Heart right ventricle (tissue), 16 donors: ENCODE measurements around the gene KRTAP4-5. TPM values are rescaled to one million over a fixed set of nuclear protein-coding genes. Genes with fewer than 3 reads are reported as not detected.
"Not testable (repeated sequence)": the region's sequence is repeated elsewhere in the genome, so short reads cannot be mapped to it uniquely, and the experiment has no call there.

Source experiments
- ATAC-seq, 8 donors: fragments of 200-7000 bp; cut with Tn5 transposase; one replicate each; pipeline ENCODE4 v1.9.1; 2020; ENCODE audit warnings: mild to moderate bottlenecking in 8 of 8, moderate library complexity in 8 of 8, moderate number of reproducible peaks in 1 of 8
- DNase-seq, 2 donors: peaks; one replicate each; pipeline ENCODE4 v3.0.0-alpha.2; 2020
- H3K27ac ChIP-seq, 10 donors: fragments of 200-600 bp; sonication (generic) in 2 of 10; one replicate each; pipeline versions ENCODE4 v1.5.0 to v1.8.0; 2020 to 2022; ENCODE audit warnings: mild to moderate bottlenecking in 3 of 10
- H3K27me3 ChIP-seq, 7 donors: fragments of 200-600 bp; one replicate each; pipeline ENCODE4 v1.8.0; 2021 to 2022; ENCODE audit warnings: mild to moderate bottlenecking in 2 of 7
- H3K36me3 ChIP-seq, 9 donors: fragments of 200-600 bp; sonication (generic) in 1 of 9; one replicate each; pipeline versions ENCODE4 v1.5.0 to v1.8.0; 2020 to 2022; ENCODE audit warnings: mild to moderate bottlenecking in 2 of 9
- H3K4me1 ChIP-seq, 9 donors: fragments of 200-600 bp; sonication (generic) in 1 of 9; one replicate each; pipeline versions ENCODE4 v1.5.0 to v1.8.0; 2020 to 2022; ENCODE audit warnings: mild to moderate bottlenecking in 4 of 9
- H3K4me3 ChIP-seq, 10 donors: fragments of 200-600 bp; sonication (generic) in 2 of 10; one replicate each; pipeline versions ENCODE4 v1.5.0 to v1.8.0; 2020 to 2022; ENCODE audit warnings: mild to moderate bottlenecking in 7 of 10, moderate library complexity in 2 of 10
- H3K9me3 ChIP-seq, 11 donors: fragments of 200-600 bp in 10 of 11; sonication (generic) in 2 of 11; one replicate each; pipeline versions ENCODE4 v1.5.0 to v1.8.0; 2013 to 2022; ENCODE audit warnings: mild to moderate bottlenecking in 2 of 11, control low read depth in 1 of 11, moderate library complexity in 1 of 11
- WGBS, 2 donors: extraction: QIAGEN DNeasy Blood & Tissue Kit; methylation state at CpG; one replicate each; pipeline ENCODE4 v1.1.7; 2013; ENCODE audit warnings: inconsistent platforms in 1 of 2; 5-methylcytosine and 5-hydroxymethylcytosine counted together
- intact Hi-C, 10 donors: fragments of 100-400 bp; cut with DNase I; formaldehyde crosslinking; loops; one replicate each; pipeline versions ENCODE4 v1.11.1 to v1.14.2; 2022
- polyA plus RNA-seq, 2 donors: library from polyadenylated mRNA; stranded (reverse); fragments of 200-250 nt; gene quantifications; one replicate each; pipeline ENCODE4 v1.2.3, GENCODE V29; 2013
- total RNA-seq, 10 donors: library from RNA; stranded (reverse); fragmentation: NEBNext Ultra II Directional in 3 of 10; extraction: Animal tissue kit (Norgen Biotek cat#: 25700) in 3 of 10; gene quantifications; one replicate each; pipeline versions ENCODE4 v1.2.1 to v1.2.4, GENCODE V29; 2021 to 2023
- TF ChIP-seq, protein P1 (sequence below), 9 donors: fragments of 200-600 bp; sonication (generic) in 2 of 9; IDR thresholded peaks; one replicate each; pipeline versions ENCODE4 v1.5.0 to v1.8.0; 2021 to 2022; ENCODE audit warnings: antibody characterized with exemption in 9 of 9, mild to moderate bottlenecking in 5 of 9, moderate library complexity in 1 of 9
- donor health status: Arrhythmogenic right ventricular cardiomyopathy.
- donor health status: ischemic (EF 13 %, LVEDD 7.1; RV severe dilation, severe dysfunction).
- donor health status: healthy with polysubstance abuse.
- donor health status: DM: no; HTN: yes; CAD: no.
- donor health status: DM: no; HTN: no; CAD: no.
- donor health status: ischemic (EF 25% LVEDD 6.9; RV normal size, moderate dysfunction).
- donor health status: ischemic (EF 25% LVEDD 5.7; RV mildly dilated, moderate dysfunction).
- donor health status: healthy.
- donor health status: DM: yes; HTN: yes; CAD: no.
- donor health status: Ischemic cardiomyopathy.
- donor health status: ischemic (EF 35%, LVEDD 5.7; RV mildly dilated, moderate dysfunction).
- donor health status: nonischemic (EF 11% LVEDD 7.7; RV severe dilation, severe dysfunction).
- donor health status: DM: yes; HTN: yes; CAD: no.
- donor health status: PGD.
- donor health status: ischemic (EF 29% LVEDD 5.4; RV normal size, mild dysfunction).
- donor health status: nonischemic (EF 23%, LVEDD 6.1; RV moderate dilation, normal function).

The KRTAP4-5 gene
- total and polyA plus RNA-seq, 12 donors: not detected

GRCh38 chr17:41144846-41145245 lies 4.8 kb downstream of the KRTAP4-5 start:
- WGBS, 2 donors: 83 to 88% methylated on average over 1 of the region's 1 CpG
- no peaks in the 10 kb centered on the region for H3K36me3 ChIP-seq
- H3K27me3 ChIP-seq: peaks cover 0 to 15% (median 4%) of the 10 kb centered on the region in 7 donors
- H3K9me3 ChIP-seq: peaks cover 0 to 35% (median 5%) of the 10 kb centered on the region in 11 donors
- DNase-seq (no peak), ATAC-seq (no peak)
- intact Hi-C loops: no loop called here
- no peaks in the 10 kb centered on the region for H3K4me1 ChIP-seq
- no peak overlapping the region for H3K27ac ChIP-seq
- TF ChIP-seq, protein P1, sequence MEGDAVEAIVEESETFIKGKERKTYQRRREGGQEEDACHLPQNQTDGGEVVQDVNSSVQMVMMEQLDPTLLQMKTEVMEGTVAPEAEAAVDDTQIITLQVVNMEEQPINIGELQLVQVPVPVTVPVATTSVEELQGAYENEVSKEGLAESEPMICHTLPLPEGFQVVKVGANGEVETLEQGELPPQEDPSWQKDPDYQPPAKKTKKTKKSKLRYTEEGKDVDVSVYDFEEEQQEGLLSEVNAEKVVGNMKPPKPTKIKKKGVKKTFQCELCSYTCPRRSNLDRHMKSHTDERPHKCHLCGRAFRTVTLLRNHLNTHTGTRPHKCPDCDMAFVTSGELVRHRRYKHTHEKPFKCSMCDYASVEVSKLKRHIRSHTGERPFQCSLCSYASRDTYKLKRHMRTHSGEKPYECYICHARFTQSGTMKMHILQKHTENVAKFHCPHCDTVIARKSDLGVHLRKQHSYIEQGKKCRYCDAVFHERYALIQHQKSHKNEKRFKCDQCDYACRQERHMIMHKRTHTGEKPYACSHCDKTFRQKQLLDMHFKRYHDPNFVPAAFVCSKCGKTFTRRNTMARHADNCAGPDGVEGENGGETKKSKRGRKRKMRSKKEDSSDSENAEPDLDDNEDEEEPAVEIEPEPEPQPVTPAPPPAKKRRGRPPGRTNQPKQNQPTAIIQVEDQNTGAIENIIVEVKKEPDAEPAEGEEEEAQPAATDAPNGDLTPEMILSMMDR (IDR thresholded peaks at IDR 0.05): no peak
- no peak overlapping the region for H3K4me3 ChIP-seq

DNA sequence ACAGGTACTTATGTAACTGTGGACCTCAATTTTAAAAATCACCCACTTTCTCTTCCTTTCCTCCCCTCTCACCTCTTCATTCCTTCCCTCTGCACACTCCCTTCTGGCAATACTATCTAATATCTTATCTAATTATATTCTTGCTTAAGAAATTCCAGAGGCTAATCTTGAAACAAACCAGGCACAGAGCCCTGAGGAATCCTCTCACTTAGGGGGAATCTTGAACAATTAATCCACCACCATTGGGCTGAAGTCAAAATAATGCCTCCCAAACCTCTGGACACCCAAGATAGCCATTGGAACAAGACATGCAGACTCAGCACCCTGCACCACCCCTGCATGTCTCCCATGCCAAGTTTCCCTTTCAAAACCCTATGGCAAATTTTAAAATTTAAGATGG lies 8.3 kb downstream of the KRTAP4-5 start:
- peaks cover 0 to 36% (median 9%) of the 10 kb centered on the region in 11 donors for H3K9me3 ChIP-seq
- peaks cover 0 to 10% (median 0%) of the 10 kb centered on the region in 7 donors for H3K27me3 ChIP-seq
- ATAC-seq (no peak), DNase-seq (no peak)
- H3K4me3 ChIP-seq: no peak overlapping the region
- H3K27ac ChIP-seq: no peak overlapping the region
- no peaks in the 10 kb centered on the region for H3K4me1 ChIP-seq
- intact Hi-C loops: no loop called here
- TF ChIP-seq, protein P1 (IDR thresholded peaks at IDR 0.05): no peak
- no peaks in the 10 kb centered on the region for H3K36me3 ChIP-seq

DNA sequence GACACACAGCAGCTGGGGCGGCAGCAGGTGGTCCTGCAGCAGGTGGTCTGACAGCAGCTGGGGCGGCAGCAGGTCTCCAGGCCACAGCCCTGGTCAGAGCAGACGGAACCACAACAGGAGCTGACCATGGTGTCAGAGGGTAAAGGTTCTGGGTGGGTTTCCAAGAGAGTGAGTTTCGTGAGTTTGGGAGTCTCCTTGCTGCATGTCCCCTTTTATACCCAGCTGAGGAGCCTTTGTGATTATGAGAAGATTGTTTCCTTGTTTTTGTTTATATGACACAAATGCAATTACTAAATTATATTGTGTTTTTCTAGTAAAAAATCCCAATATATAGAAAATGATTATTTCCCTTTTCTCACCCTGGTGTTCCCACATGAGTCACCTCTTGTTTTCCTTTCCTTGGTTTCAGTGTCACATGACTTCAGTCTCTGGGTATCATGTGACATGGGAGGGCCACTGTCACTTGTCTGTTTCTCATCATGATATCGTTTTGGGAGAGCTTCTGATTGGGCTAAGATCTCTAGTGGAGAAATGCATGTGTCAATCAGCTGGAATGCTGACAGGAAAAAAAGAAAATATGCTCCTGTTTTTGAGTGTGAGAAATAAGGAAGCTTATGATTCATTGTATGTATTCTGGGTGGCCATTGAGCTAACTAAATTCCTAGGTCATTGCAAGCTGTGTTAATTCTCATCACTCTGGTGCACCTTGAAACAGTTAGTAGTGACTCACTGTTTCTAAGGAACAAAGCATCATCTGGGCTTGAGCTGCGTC lies 9.1 kb downstream of the KRTAP4-5 start, which contains the start of gene KRTAP4-6:
TSS of gene KRTAP4-6 (minus strand) at position 185 of the 772 bp plus-strand sequence. CDS start at position 128, 57 bp downstream.
- WGBS, 2 donors: 77 to 81% methylated on average over 5 to 6 of the region's 6 CpGs

GRCh38 chr17:41139865-41140264 lies 9.8 kb downstream of the KRTAP4-5 start:
- H3K4me3 ChIP-seq, ATAC-seq, H3K27ac ChIP-seq, DNase-seq, H3K4me1 ChIP-seq, intact Hi-C loops, H3K36me3 ChIP-seq: not testable (repeated sequence)
- H3K9me3 ChIP-seq: peaks cover 0 to 36% (median 9%) of the 10 kb centered on the region in 11 donors
- 81 to 87% methylated on average over 12 of the region's 12 CpGs for WGBS, 2 donors
- H3K27me3 ChIP-seq: peaks cover 0 to 12% (median 0%) of the 10 kb centered on the region in 7 donors

More for the DNA sequence above, 9.1 kb downstream of the KRTAP4-5 start, which contains the start of gene KRTAP4-6:
- intact Hi-C loops: no loop called here
- no peaks in the 10 kb centered on the region for H3K4me1 ChIP-seq
- H3K27ac ChIP-seq: no peak within 1 kb of the TSS
- no peaks in the 10 kb centered on the region for H3K36me3 ChIP-seq
- no peak within 1 kb of the TSS for H3K4me3 ChIP-seq
- H3K27me3 ChIP-seq: peaks cover 0 to 10% (median 0%) of the 10 kb centered on the region in 7 donors
- TF ChIP-seq, protein P1 (IDR thresholded peaks at IDR 0.05): no peak
- ATAC-seq (no peak), DNase-seq (no peak)
- H3K9me3 ChIP-seq: peaks cover 0 to 36% (median 9%) of the 10 kb centered on the region in 11 donors
